ENCODE measurements around the gene PPM1E. TPM values are rescaled to one million over a fixed set of nuclear protein-coding genes. Genes with fewer than 3 reads are reported as not detected.

The PPM1E gene
- polyA plus RNA-seq, 3 donors, result not detected

- 100% methylated on average over 2 of the region's 4 CpGs for WGBS (ENCODE audit: insufficient coverage)
- Mint-ChIP-seq H3K9me3 (no peaks in the 10 kb centered on the region), H3K27ac (no peak overlapping the region), H3K36me3 (peaks cover 16 to 24% of the 10 kb centered on the region in 2 donors), H3K27me3 (ENCODE audit: low read depth in 3 of 3) (no peaks in the 10 kb centered on the region), H3K4me1 (peaks cover 5% of the 10 kb centered on the region), H3K4me3 (no peak overlapping the region)
- intact Hi-C loops (cut with micrococcal nuclease), result loop anchor here (1.0 to 2.0 kb wide), 2 partner anchors 294 kb away; no protein-coding TSS in a partner anchor
- peak; percentile 93 for TF ChIP-seq CTCF (IDR thresholded peaks at IDR 0.05)
- Histone ChIP-seq H3K9me3 (replicated peaks in 1 of 2; ENCODE audit: control insufficient read depth in 1 of 2, insufficient read depth in 1 of 2, low read length in 2 of 2) (no peaks in the 10 kb centered on the region), H3K27me3 (ENCODE audit: control insufficient read depth in 2 of 2, insufficient read depth in 2 of 2, low read length in 2 of 2) (no peaks in the 10 kb centered on the region), H3K9ac (ENCODE audit: insufficient read depth, low read length, poor library complexity, severe bottlenecking) (no peak overlapping the region), H3K4me3 (replicated peaks in 1 of 3; ENCODE audit: low read depth in 2 of 3, low read length in 3 of 3) (no peak overlapping the region), H2AFZ (ENCODE audit: insufficient read depth, low read depth, low read length, poor library complexity, severe bottlenecking) (no peak overlapping the region), H4K20me1 (ENCODE audit: insufficient read depth, low read length) (no peaks in the 10 kb centered on the region), H3K79me2 (ENCODE audit: insufficient read depth, low read length) (no peaks in the 10 kb centered on the region), H3K27ac (ENCODE audit: low read depth in 1 of 2, low read length in 2 of 2) (peak overlapping the region in 1 of 2 donors; percentile 23), H3K4me1 (ENCODE audit: control insufficient read depth in 1 of 2, insufficient read depth in 2 of 2, low read length in 2 of 2) (no peaks in the 10 kb centered on the region), H3K4me2 (replicated peaks; ENCODE audit: extremely low read depth, low read length, poor library complexity, severe bottlenecking) (no peak overlapping the region), H3K36me3 (replicated peaks in 1 of 2; ENCODE audit: control insufficient read depth in 1 of 2, insufficient read depth in 2 of 2, low read length in 2 of 2) (peaks cover 2 to 5% of the 10 kb centered on the region in 2 donors)
- peak; percentile 35 to 73 (median 53) for DNase-seq
Observed at GRCh38 chr17:58710948-58711552, 44.6 kb upstream of the PPM1E start.

- H4K20me1 ChIP-seq (ENCODE audit: insufficient read depth, low read length), result no peaks in the 10 kb centered on the region
- 100% methylated on average over 1 of the region's 1 CpG for WGBS (ENCODE audit: insufficient coverage)
- no peak overlapping the region for H2AFZ ChIP-seq (ENCODE audit: insufficient read depth, low read depth, low read length, poor library complexity, severe bottlenecking)
- H3K9me3 Mint-ChIP-seq, result no peaks in the 10 kb centered on the region
- no peaks in the 10 kb centered on the region for H3K27me3 ChIP-seq (ENCODE audit: control insufficient read depth in 2 of 2, insufficient read depth in 2 of 2, low read length in 2 of 2)
- H3K27me3 Mint-ChIP-seq (ENCODE audit: low read depth in 3 of 3), result peaks cover 0 to 2% (median 0%) of the 10 kb centered on the region in 3 donors
- H3K36me3 Mint-ChIP-seq, result peaks cover 23 to 37% of the 10 kb centered on the region in 2 donors
- no peaks in the 10 kb centered on the region for H3K4me1 Mint-ChIP-seq
- no peak overlapping the region for H3K4me3 Mint-ChIP-seq
- H3K4me3 ChIP-seq (replicated peaks in 1 of 3; ENCODE audit: low read depth in 2 of 3, low read length in 3 of 3), result no peak overlapping the region
- no peak overlapping the region for H3K27ac Mint-ChIP-seq
- intact Hi-C loops (cut with micrococcal nuclease), result no loop called here
- no peak for DNase-seq
- no peak overlapping the region for H3K9ac ChIP-seq (ENCODE audit: insufficient read depth, low read length, poor library complexity, severe bottlenecking)
- peaks cover 5 to 31% of the 10 kb centered on the region in 2 donors for H3K36me3 ChIP-seq (replicated peaks in 1 of 2; ENCODE audit: control insufficient read depth in 1 of 2, insufficient read depth in 2 of 2, low read length in 2 of 2)
- TF ChIP-seq CTCF (IDR thresholded peaks at IDR 0.05), result no peak
- H3K4me2 ChIP-seq (replicated peaks; ENCODE audit: extremely low read depth, low read length, poor library complexity, severe bottlenecking), result no peak overlapping the region
- H3K27ac ChIP-seq (ENCODE audit: low read depth in 1 of 2, low read length in 2 of 2), result no peak overlapping the region
- H3K79me2 ChIP-seq (ENCODE audit: insufficient read depth, low read length), result no peaks in the 10 kb centered on the region
- no peaks in the 10 kb centered on the region for H3K4me1 ChIP-seq (ENCODE audit: control insufficient read depth in 1 of 2, insufficient read depth in 2 of 2, low read length in 2 of 2)
- H3K9me3 ChIP-seq (replicated peaks in 1 of 2; ENCODE audit: control insufficient read depth in 1 of 2, insufficient read depth in 1 of 2, low read length in 2 of 2), result no peaks in the 10 kb centered on the region
Observed at GRCh38 chr17:58722274-58722673, 33.4 kb upstream of the PPM1E start.

Measured in CD14-positive monocyte (primary cell).